ENCODE results near the gene HGF. TPM values are rescaled to one million over a fixed set of nuclear protein-coding genes. Genes with fewer than 3 reads are reported as not detected.

The HGF gene
- total and polyA plus RNA-seq, 2 of the 8 experiments (the other 6 are each of a cell fraction or from before 2014, with no cell fraction given): 0.05 to 0.60 TPM

- no peak for TF ChIP-seq CHD7 (IDR thresholded peaks at IDR 0.05; ENCODE audit: insufficient replicate concordance, low read length)
- TF ChIP-seq MAFK (IDR thresholded peaks at IDR 0.05; ENCODE audit: low read depth, low read length): peak; percentile 34; the same call in 1 of the 2 replicates
These were observed 85.2 kb downstream of the HGF start (continued) for GRCh38 chr7:81684514-81685269.
